ENCODE measurements around the gene HRK. TPM values are rescaled to one million over a fixed set of nuclear protein-coding genes. Genes with fewer than 3 reads are reported as not detected.

Gene HRK
- total and polyA plus RNA-seq, 9 donors, result 0.13 to 0.64 (median 0.29) TPM

DNA sequence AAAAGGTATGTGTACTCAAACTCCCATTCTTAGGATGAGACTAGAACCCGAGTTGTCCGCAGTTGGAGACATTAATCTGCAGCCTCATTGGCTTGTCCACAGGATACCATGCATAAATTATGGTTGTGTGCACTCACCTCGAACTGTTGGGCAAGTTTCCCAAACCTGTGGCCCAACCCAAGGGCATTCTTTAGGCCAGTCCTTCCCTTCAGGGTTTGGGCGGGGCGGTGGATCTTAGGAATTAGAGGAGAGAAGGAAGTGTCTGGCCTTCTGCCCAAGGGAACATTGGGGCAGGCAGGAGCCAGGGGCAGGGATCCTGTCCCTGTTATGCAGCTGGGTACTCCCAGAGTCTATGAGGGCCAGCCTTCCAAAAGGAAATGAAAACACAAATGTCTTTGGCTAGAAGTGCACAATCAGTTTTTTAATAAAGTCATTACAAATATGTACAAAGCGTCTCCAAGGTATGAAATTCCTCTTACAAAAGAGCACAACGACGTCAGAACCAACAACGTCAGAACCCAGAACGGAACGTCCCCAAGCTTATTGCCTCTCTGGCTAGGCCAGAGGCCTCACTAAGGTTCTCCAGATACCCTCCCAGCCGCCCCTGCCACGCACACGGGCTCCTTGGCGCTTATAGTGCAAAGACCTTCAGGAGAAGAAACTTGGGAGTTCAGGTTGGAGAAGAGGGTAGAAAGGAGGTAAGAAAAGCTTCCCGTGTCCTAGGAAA lies 25.3 kb downstream of the HRK start:
- 79% methylated on average over 15 of the region's 16 CpGs for WGBS (ENCODE audit: insufficient coverage)
- Histone ChIP-seq H3K36me3 (ENCODE audit: control insufficient read depth, insufficient read depth, low read length) (no peaks in the 10 kb centered on the region), H3K9me3 (replicated peaks; ENCODE audit: control insufficient read depth, low read depth, low read length) (no peaks in the 10 kb centered on the region), H3K27me3 (ENCODE audit: control insufficient read depth, insufficient read depth, low read length) (peaks cover 7% of the 10 kb centered on the region), H3K27ac (ENCODE audit: low read length) (no peak overlapping the region), H3K4me1 (ENCODE audit: control insufficient read depth, insufficient read depth, low read length) (peaks cover 11% of the 10 kb centered on the region), H3K4me3 (ENCODE audit: low read length) (no peak overlapping the region)
- no peak for DNase-seq

DNA sequence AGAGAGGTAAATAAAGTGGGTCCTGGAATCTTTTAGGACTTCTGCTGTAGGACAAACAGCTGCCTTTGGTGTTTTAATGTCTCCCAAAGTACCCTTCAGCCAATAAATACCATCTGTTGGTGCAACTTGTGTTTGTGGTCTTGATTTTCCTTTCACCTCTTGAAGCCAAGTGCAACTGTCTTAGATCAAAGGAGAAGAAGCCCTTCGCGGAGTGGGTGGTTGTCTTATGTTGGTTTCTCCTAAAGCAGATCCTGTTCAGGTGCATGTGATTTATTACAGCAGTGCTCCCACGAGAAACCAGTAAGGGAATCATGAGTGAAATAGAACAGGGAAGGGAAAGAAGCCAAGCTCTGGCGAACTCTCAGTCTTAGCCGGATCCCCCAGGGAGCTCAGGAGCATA lies 27.7 kb downstream of the HRK start:
- no peaks in the 10 kb centered on the region for H3K4me1 ChIP-seq (ENCODE audit: control insufficient read depth, insufficient read depth, low read length)
- H3K27me3 ChIP-seq (ENCODE audit: control insufficient read depth, insufficient read depth, low read length), result peaks cover 2% of the 10 kb centered on the region
- no peak for DNase-seq
- no peaks in the 10 kb centered on the region for H3K9me3 ChIP-seq (replicated peaks; ENCODE audit: control insufficient read depth, low read depth, low read length)
- H3K36me3 ChIP-seq (ENCODE audit: control insufficient read depth, insufficient read depth, low read length), result no peaks in the 10 kb centered on the region
- no peak overlapping the region for H3K4me3 ChIP-seq (ENCODE audit: low read length)
- no peak overlapping the region for H3K27ac ChIP-seq (ENCODE audit: low read length)
- WGBS (ENCODE audit: insufficient coverage), result 20% methylated on average over 1 of the region's 5 CpGs

DNA sequence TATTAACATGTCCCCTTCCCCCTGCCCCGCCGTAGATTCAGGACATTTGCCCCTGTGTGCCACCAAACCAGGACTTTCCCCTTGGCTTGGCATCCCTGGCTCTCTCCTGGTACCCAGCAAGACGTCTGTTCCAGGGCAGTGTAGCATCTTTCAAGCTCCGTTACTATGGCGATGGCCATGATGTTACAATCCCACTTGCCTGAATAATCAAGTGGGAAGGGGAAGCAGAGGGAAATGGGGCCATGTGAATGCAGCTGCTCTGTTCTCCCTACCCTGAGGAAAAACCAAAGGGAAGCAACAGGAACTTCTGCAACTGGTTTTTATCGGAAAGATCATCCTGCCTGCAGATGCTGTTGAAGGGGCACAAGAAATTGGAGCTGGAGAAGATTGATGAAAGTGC lies 28.9 kb downstream of the HRK start:
- no peaks in the 10 kb centered on the region for H3K9me3 ChIP-seq (replicated peaks; ENCODE audit: control insufficient read depth, low read depth, low read length)
- no peak overlapping the region for H3K4me3 ChIP-seq (ENCODE audit: low read length)
- peaks cover 2% of the 10 kb centered on the region for H3K27me3 ChIP-seq (ENCODE audit: control insufficient read depth, insufficient read depth, low read length)
- WGBS (ENCODE audit: insufficient coverage), result 89% methylated on average over 3 of the region's 6 CpGs
- no peak overlapping the region for H3K27ac ChIP-seq (ENCODE audit: low read length)
- no peaks in the 10 kb centered on the region for H3K4me1 ChIP-seq (ENCODE audit: control insufficient read depth, insufficient read depth, low read length)
- DNase-seq, result no peak
- H3K36me3 ChIP-seq (ENCODE audit: control insufficient read depth, insufficient read depth, low read length), result no peaks in the 10 kb centered on the region

DNA sequence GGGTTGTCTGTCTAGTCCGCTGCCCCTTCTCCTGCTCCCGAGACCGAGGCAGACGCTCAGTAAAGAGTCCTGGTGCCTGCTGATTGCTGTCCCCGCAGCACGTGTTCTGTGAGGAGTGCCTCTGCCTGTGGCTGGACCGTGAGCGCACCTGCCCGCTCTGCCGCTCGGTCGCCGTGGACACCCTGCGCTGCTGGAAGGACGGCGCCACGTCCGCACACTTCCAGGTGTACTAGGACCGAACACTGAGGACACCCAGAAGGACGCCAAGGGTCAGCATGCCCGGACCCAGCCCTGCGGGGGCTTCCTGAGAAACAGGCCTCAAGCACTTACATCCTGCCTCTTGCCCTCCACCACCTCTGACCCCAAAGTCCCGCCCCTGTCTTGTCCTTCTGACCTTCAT lies 32.0 kb downstream of the HRK start:
- H3K36me3 ChIP-seq (ENCODE audit: control insufficient read depth, insufficient read depth, low read length), result no peaks in the 10 kb centered on the region
- no peak for DNase-seq
- H3K27ac ChIP-seq (ENCODE audit: low read length), result no peak overlapping the region
- H3K9me3 ChIP-seq (replicated peaks; ENCODE audit: control insufficient read depth, low read depth, low read length), result no peaks in the 10 kb centered on the region
- no peak overlapping the region for H3K4me3 ChIP-seq (ENCODE audit: low read length)
- H3K4me1 ChIP-seq (ENCODE audit: control insufficient read depth, insufficient read depth, low read length), result no peaks in the 10 kb centered on the region
- 90% methylated on average over 23 of the region's 23 CpGs for WGBS (ENCODE audit: insufficient coverage)
- H3K27me3 ChIP-seq (ENCODE audit: control insufficient read depth, insufficient read depth, low read length), result no peaks in the 10 kb centered on the region

DNA sequence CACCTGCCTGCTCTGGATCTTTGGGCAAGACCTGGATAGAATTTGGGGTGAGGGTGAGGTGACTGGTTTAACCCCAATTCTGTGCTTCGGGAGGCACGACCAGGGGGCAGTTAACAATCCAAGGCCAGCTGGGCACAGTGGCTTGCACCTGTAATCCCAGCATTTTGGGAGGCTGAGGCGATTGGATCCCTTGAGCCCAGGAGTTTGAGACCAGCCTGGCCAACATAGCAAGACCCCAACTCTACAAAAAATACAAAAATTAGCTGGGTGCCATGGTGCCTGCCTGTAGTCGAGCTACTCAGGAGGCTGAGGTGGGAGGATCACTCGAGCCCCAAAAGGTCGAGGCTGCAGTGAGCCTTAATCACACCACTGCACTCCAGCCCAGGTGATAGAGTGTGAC lies 38.2 kb downstream of the HRK start:
- DNase-seq, result no peak
- no peak overlapping the region for H3K4me3 ChIP-seq (ENCODE audit: low read length)
- no peaks in the 10 kb centered on the region for H3K4me1 ChIP-seq (ENCODE audit: control insufficient read depth, insufficient read depth, low read length)
- H3K27ac ChIP-seq (ENCODE audit: low read length), result no peak overlapping the region
- H3K9me3 ChIP-seq (replicated peaks; ENCODE audit: control insufficient read depth, low read depth, low read length), result no peaks in the 10 kb centered on the region
- H3K36me3 ChIP-seq (ENCODE audit: control insufficient read depth, insufficient read depth, low read length), result no peaks in the 10 kb centered on the region
- 83% methylated on average over 2 of the region's 6 CpGs for WGBS (ENCODE audit: insufficient coverage)
- H3K27me3 ChIP-seq (ENCODE audit: control insufficient read depth, insufficient read depth, low read length), result no peaks in the 10 kb centered on the region

DNA sequence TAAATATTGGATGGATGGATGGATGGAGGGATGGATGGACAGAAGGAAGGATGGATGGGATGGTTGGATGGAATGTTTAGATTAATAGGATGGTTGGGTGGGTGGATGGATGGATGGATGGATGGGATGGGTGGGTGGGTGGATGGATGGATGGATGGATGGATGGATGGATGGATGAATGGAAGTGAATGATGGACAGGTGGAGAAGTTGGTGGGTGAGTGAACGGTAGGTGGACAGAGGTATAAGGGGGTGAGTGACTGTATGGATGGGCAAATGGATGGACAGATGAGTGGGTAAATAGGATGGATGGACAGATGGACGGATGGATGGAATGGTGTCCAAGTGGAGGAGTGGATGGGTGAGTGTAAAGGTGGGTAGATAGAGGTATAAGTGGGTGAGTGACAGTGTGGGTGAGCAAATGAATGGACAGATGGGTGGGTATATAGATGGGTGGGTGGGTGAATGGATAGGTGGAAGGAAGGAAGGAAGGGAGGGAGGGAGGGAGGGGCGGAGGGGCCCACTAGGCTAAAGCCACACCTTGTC lies 41.9 kb downstream of the HRK start:
- Histone ChIP-seq H3K27me3 (ENCODE audit: control insufficient read depth, insufficient read depth, low read length) (no peaks in the 10 kb centered on the region), H3K36me3 (ENCODE audit: control insufficient read depth, insufficient read depth, low read length) (no peaks in the 10 kb centered on the region), H3K27ac (ENCODE audit: low read length) (no peak overlapping the region), H3K4me1 (ENCODE audit: control insufficient read depth, insufficient read depth, low read length) (no peaks in the 10 kb centered on the region), H3K4me3 (ENCODE audit: low read length) (no peak overlapping the region), H3K9me3 (replicated peaks; ENCODE audit: control insufficient read depth, low read depth, low read length) (no peaks in the 10 kb centered on the region)
- WGBS (ENCODE audit: insufficient coverage), result 92% methylated on average over 2 of the region's 3 CpGs
- DNase-seq, result no peak

DNA sequence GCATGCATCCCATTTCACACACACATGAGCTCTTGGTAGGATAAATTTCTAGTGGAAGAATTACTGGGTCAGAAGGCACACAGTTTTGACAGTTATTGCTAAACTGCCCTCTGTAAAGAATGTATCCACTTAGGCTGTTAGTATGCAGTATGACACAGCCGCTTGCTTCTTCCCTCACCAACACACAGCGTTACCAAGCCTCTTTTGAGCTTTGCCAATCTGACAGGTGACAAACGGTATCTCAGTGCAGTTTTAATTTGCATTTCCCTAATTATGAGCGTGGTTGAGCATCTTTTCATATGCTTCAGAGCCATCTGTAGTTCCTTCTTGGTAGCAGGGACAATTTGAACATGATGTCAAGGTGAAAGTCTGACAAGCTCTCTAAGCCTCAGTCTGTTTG lies 42.9 kb downstream of the HRK start:
- Histone ChIP-seq H3K4me1 (ENCODE audit: control insufficient read depth, insufficient read depth, low read length) (no peaks in the 10 kb centered on the region), H3K36me3 (ENCODE audit: control insufficient read depth, insufficient read depth, low read length) (no peaks in the 10 kb centered on the region), H3K27ac (ENCODE audit: low read length) (no peak overlapping the region), H3K27me3 (ENCODE audit: control insufficient read depth, insufficient read depth, low read length) (no peaks in the 10 kb centered on the region), H3K9me3 (replicated peaks; ENCODE audit: control insufficient read depth, low read depth, low read length) (no peaks in the 10 kb centered on the region), H3K4me3 (ENCODE audit: low read length) (no peak overlapping the region)
- no CpG with 5 or more reads among the region's 4 CpGs for WGBS (ENCODE audit: insufficient coverage)
- DNase-seq, result no peak

DNA sequence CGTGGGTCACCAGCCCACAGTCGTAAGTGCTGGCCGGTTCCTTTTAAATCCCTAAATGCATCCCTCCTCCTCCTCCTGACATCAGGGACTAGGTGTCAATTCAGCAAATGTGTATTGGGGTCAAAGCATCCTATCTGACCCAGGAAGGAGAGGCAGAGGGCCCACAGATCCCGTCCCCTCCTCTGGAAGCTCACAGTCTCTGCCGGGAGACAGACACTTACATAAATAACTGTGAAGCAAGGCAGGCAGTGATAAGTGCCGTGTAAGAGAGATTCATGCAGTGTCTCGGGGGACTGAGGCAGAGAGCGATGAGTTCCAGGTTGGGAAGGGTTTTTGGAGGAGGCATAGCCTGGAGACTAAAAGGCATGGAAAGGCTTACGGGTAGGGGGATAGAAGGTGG lies 44.1 kb downstream of the HRK start:
- Histone ChIP-seq H3K4me1 (ENCODE audit: control insufficient read depth, insufficient read depth, low read length) (no peaks in the 10 kb centered on the region), H3K9me3 (replicated peaks; ENCODE audit: control insufficient read depth, low read depth, low read length) (no peaks in the 10 kb centered on the region), H3K27ac (ENCODE audit: low read length) (no peak overlapping the region), H3K27me3 (ENCODE audit: control insufficient read depth, insufficient read depth, low read length) (no peaks in the 10 kb centered on the region), H3K4me3 (ENCODE audit: low read length) (no peak overlapping the region), H3K36me3 (ENCODE audit: control insufficient read depth, insufficient read depth, low read length) (no peaks in the 10 kb centered on the region)
- DNase-seq, result no peak
- 58% methylated on average over 6 of the region's 9 CpGs for WGBS (ENCODE audit: insufficient coverage)

DNA sequence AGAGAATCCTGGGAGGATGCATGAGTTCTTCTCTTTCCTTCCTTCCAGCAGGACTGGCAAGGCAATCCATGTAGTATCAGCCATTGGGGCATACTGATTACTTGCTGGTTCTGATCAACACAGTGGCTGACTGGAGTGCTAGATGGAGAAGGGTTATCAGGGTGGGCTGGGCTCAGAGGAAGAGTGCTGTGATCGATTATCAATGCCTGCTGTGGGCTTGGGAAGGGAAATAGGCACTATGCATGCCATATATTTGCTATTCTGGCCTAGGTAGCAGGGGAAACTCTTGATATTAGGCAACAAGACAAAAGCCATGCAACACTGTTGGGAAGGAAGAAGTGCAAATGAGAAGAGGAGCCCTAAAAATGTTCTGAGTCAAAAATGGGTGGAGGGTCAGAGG lies 45.8 kb downstream of the HRK start:
- Histone ChIP-seq H3K36me3 (ENCODE audit: control insufficient read depth, insufficient read depth, low read length) (no peaks in the 10 kb centered on the region), H3K4me3 (ENCODE audit: low read length) (no peak overlapping the region), H3K9me3 (replicated peaks; ENCODE audit: control insufficient read depth, low read depth, low read length) (no peaks in the 10 kb centered on the region), H3K27ac (ENCODE audit: low read length) (no peak overlapping the region), H3K4me1 (ENCODE audit: control insufficient read depth, insufficient read depth, low read length) (no peaks in the 10 kb centered on the region), H3K27me3 (ENCODE audit: control insufficient read depth, insufficient read depth, low read length) (no peaks in the 10 kb centered on the region)
- DNase-seq, result no peak
- 62% methylated on average over 1 of the region's 1 CpG for WGBS (ENCODE audit: insufficient coverage)

DNA sequence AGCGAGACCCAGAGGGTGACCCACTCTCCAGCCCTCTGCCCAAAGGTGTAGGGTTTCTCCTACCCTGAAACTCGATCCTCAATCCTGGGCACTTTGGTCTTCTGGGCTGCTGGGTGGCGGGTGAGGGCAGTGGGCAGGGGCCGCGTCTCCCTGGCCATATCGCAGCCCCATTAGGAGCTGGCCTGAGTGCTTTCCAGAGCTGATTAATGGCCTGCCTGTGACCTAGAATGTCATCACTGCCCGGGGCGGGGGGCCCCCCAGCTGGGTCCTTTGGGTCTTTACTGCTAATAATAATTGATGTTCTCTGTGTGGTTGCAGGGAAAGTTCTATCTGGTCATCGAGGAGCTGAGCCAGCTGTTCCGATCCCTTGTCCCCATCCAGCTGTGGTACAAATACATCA lies 47.8 kb downstream of the HRK start:
- H3K36me3 ChIP-seq (ENCODE audit: control insufficient read depth, insufficient read depth, low read length), result no peaks in the 10 kb centered on the region
- H3K27ac ChIP-seq (ENCODE audit: low read length), result no peak overlapping the region
- H3K27me3 ChIP-seq (ENCODE audit: control insufficient read depth, insufficient read depth, low read length), result no peaks in the 10 kb centered on the region
- no peak for DNase-seq
- H3K4me3 ChIP-seq (ENCODE audit: low read length), result no peak overlapping the region
- H3K4me1 ChIP-seq (ENCODE audit: control insufficient read depth, insufficient read depth, low read length), result no peaks in the 10 kb centered on the region
- 73% methylated on average over 3 of the region's 10 CpGs for WGBS (ENCODE audit: insufficient coverage)
- no peaks in the 10 kb centered on the region for H3K9me3 ChIP-seq (replicated peaks; ENCODE audit: control insufficient read depth, low read depth, low read length)

DNA sequence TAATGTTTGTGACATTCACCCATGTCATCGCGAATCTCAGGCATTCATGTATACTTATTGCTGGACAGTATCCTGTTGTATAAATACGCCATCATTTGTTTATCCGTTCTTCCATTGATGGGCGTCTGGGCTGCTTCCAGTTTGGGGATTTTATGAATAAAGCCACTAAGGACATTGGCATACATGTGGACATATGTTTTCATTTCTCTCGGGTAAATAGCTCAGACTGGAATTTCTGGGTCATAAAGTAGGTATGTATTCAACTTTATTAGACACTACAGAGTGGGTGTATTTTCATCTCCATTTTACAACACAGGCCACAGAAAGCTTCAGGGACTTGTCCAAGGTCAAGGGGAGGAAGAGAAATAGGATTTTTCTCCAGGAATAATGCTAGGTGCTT lies 48.9 kb downstream of the HRK start:
- WGBS (ENCODE audit: insufficient coverage), result 79% methylated on average over 5 of the region's 6 CpGs
- no peak overlapping the region for H3K27ac ChIP-seq (ENCODE audit: low read length)
- DNase-seq, result no peak

More for the DNA sequence above, 48.9 kb downstream of the HRK start:
- Histone ChIP-seq H3K4me1 (ENCODE audit: control insufficient read depth, insufficient read depth, low read length) (no peaks in the 10 kb centered on the region), H3K9me3 (replicated peaks; ENCODE audit: control insufficient read depth, low read depth, low read length) (no peaks in the 10 kb centered on the region), H3K4me3 (ENCODE audit: low read length) (no peak overlapping the region), H3K27me3 (ENCODE audit: control insufficient read depth, insufficient read depth, low read length) (no peaks in the 10 kb centered on the region), H3K36me3 (ENCODE audit: control insufficient read depth, insufficient read depth, low read length) (no peaks in the 10 kb centered on the region)
